Hepatocyte (in vitro differentiated cells): ENCODE results near the gene CNOT4. TPM values are rescaled to one million over a fixed set of nuclear protein-coding genes. Genes with fewer than 3 reads are reported as not detected.

Experiments used
- DNase-seq: peaks from one replicate; pipeline ENCODE4 v3.0.0-alpha.2; 2016; ENCODE audit warnings: low spot score
- H2AFZ ChIP-seq: fragments of 200-600 bp; sonication (generic); 2 replicates; pipeline ENCODE4 v1.6.0; 2016; ENCODE audit warnings: antibody characterized with exemption, mild to moderate bottlenecking
- H3K27ac ChIP-seq: fragments of 200-600 bp; sonication (generic); 2 replicates; pipeline ENCODE4 v1.5.1; 2016; ENCODE audit warnings: mild to moderate bottlenecking
- H3K27me3 ChIP-seq: fragments of 200-600 bp; sonication (generic); 2 replicates; pipeline ENCODE4 v1.6.1; 2016
- H3K36me3 ChIP-seq: fragments of 200-600 bp; sonication (generic); replicated peaks from 2 replicates; pipeline ENCODE4 v1.5.1; 2016; ENCODE audit warnings: low read depth; ENCODE audit not compliant: insufficient read depth
- H3K4me1 ChIP-seq: fragments of 200-600 bp; sonication (generic); 2 replicates; pipeline ENCODE4 v1.5.1; 2016; ENCODE audit warnings: mild to moderate bottlenecking, moderate library complexity; ENCODE audit not compliant: insufficient read depth
- H3K4me2 ChIP-seq: fragments of 200-600 bp; sonication (generic); 2 replicates; pipeline ENCODE4 v1.6.0; 2016
- H3K4me3 ChIP-seq: fragments of 200-600 bp; sonication (generic); 2 replicates; pipeline ENCODE4 v1.5.1; 2016; ENCODE audit warnings: mild to moderate bottlenecking
- H3K79me2 ChIP-seq: fragments of 200-600 bp; sonication (generic); 2 replicates; pipeline ENCODE4 v1.6.0; 2017; ENCODE audit warnings: mild to moderate bottlenecking
- H3K9me2 ChIP-seq: fragments of 200-600 bp; sonication (generic); replicated peaks from 2 replicates; pipeline ENCODE4 v1.6.0; 2017; ENCODE audit warnings: mild to moderate bottlenecking; ENCODE audit not compliant: insufficient read depth
- H3K9me3 ChIP-seq: fragments of 200-600 bp; sonication (generic); 2 replicates; pipeline ENCODE4 v1.5.1; 2016; ENCODE audit warnings: low read depth, mild to moderate bottlenecking
- H4K20me1 ChIP-seq: fragments of 200-600 bp; sonication (generic); 2 replicates; pipeline ENCODE4 v1.6.0; 2016; ENCODE audit warnings: mild to moderate bottlenecking; ENCODE audit not compliant: insufficient read depth, poor library complexity, severe bottlenecking
- CTCF ChIP-seq: fragments of 200-600 bp; sonication (generic); IDR thresholded peaks from 2 replicates; pipeline ENCODE4 v1.5.1; 2016; ENCODE audit warnings: antibody characterized with exemption, mild to moderate bottlenecking; ENCODE audit not compliant: poor library complexity
- EZH2 ChIP-seq: fragments of 200-600 bp; sonication (generic); IDR thresholded peaks from 2 replicates; pipeline ENCODE4 v1.6.1; 2016; ENCODE audit warnings: antibody characterized with exemption, mild to moderate bottlenecking, borderline replicate concordance
- EZH2phosphoT487 ChIP-seq: fragments of 200-600 bp; sonication (generic); IDR thresholded peaks from one replicate; pipeline ENCODE4 v1.6.1; 2018; ENCODE audit warnings: antibody characterized with exemption, mild to moderate bottlenecking, low read depth, moderate library complexity; ENCODE audit not compliant: unreplicated experiment, severe bottlenecking
- WGBS: methylation state at CpG from one replicate; pipeline ENCODE4 v1.1.6; 2016; ENCODE audit warnings: low lambda C conversion rate; ENCODE audit errors: missing lambda C conversion rate; 5-methylcytosine and 5-hydroxymethylcytosine counted together
- polyA plus RNA-seq: library from polyadenylated mRNA; unstranded; fragments of >200 nt; fragmentation: Nextera tagmentation; extraction: Ambion mirVana; gene quantifications from 2 replicates; pipeline ENCODE4 v1.2.1, GENCODE V29; 2016
- total RNA-seq: library from RNA; depleted of rRNA; stranded (reverse); fragments of >200 nt; gene quantifications from 2 replicates; pipeline ENCODE4 v1.2.3, GENCODE V29; 2014

The CNOT4 gene
- total and polyA plus RNA-seq, 2 experiments from 2014 or later = 11.8 to 12.9 TPM

- WGBS = 96% methylated on average over 6 of the region's 7 CpGs
- no peak for TF ChIP-seq CTCF
- no peak for TF ChIP-seq EZH2phosphoT487
- H3K4me3 ChIP-seq = no peak overlapping the region
- H2AFZ ChIP-seq = no peak overlapping the region
- no peaks in the 10 kb centered on the region for H4K20me1 ChIP-seq
- H3K4me2 ChIP-seq = no peak overlapping the region
- no peak for DNase-seq
- no peaks in the 10 kb centered on the region for H3K9me2 ChIP-seq
- no peaks in the 10 kb centered on the region for H3K9me3 ChIP-seq
- H3K36me3 ChIP-seq = no peaks in the 10 kb centered on the region
- no peaks in the 10 kb centered on the region for H3K79me2 ChIP-seq
- H3K27me3 ChIP-seq = no peaks in the 10 kb centered on the region
- H3K4me1 ChIP-seq = no peaks in the 10 kb centered on the region
- H3K27ac ChIP-seq = no peak overlapping the region
These were observed 147.0 kb downstream of the CNOT4 start for GRCh38 chr7:135362871-135363270.

GRCh38 chr7:135361788-135362187 is 148.1 kb downstream of the CNOT4 start:
- TF ChIP-seq EZH2 = no peak
- no peak for TF ChIP-seq CTCF
- no peak for TF ChIP-seq EZH2phosphoT487
- WGBS = 53% methylated on average over 5 of the region's 5 CpGs
- no peaks in the 10 kb centered on the region for H3K36me3 ChIP-seq
- DNase-seq = no peak
- no peaks in the 10 kb centered on the region for H3K9me3 ChIP-seq
- H4K20me1 ChIP-seq = no peaks in the 10 kb centered on the region
- H3K4me2 ChIP-seq = no peak overlapping the region
- no peaks in the 10 kb centered on the region for H3K79me2 ChIP-seq
- no peaks in the 10 kb centered on the region for H3K9me2 ChIP-seq
- no peak overlapping the region for H3K4me3 ChIP-seq
- H3K27me3 ChIP-seq = no peaks in the 10 kb centered on the region
- H3K27ac ChIP-seq = no peak overlapping the region
- H3K4me1 ChIP-seq = no peaks in the 10 kb centered on the region
- H2AFZ ChIP-seq = no peak overlapping the region

GRCh38 chr7:135359615-135360014 is 150.3 kb downstream of the CNOT4 start:
- H3K9me2 ChIP-seq = no peaks in the 10 kb centered on the region
- 38% methylated on average over 5 of the region's 5 CpGs for WGBS
- no peak overlapping the region for H3K27ac ChIP-seq
- TF ChIP-seq EZH2 = no peak
- TF ChIP-seq CTCF = no peak
- TF ChIP-seq EZH2phosphoT487 = no peak
- no peak overlapping the region for H2AFZ ChIP-seq
- no peaks in the 10 kb centered on the region for H3K4me1 ChIP-seq
- no peak for DNase-seq
- H3K9me3 ChIP-seq = no peaks in the 10 kb centered on the region
- no peak overlapping the region for H3K4me2 ChIP-seq
- H4K20me1 ChIP-seq = no peaks in the 10 kb centered on the region
- H3K27me3 ChIP-seq = no peaks in the 10 kb centered on the region
- H3K36me3 ChIP-seq = no peaks in the 10 kb centered on the region
- H3K79me2 ChIP-seq = no peaks in the 10 kb centered on the region
- H3K4me3 ChIP-seq = no peak overlapping the region
